SW 1271 (cell line): ENCODE measurements around the gene ITPKC.

Source experiments
- DNase-seq, 2 experiments: peaks; one replicate each; lab custom pipeline; 2025; lab: John Stamatoyannopoulos, UW

The ITPKC gene

GRCh38 chr19:40740747-40741146 is 23.8 kb downstream of the ITPKC start:
- DNase-seq: no peak

GRCh38 chr19:40741527-40742390 is 24.8 kb downstream of the ITPKC start:
- no peak for DNase-seq

- no peak for DNase-seq
These were observed 25.6 kb downstream of the ITPKC start for GRCh38 chr19:40742477-40742876.

GRCh38 chr19:40742886-40743285 is 26.0 kb downstream of the ITPKC start:
- DNase-seq: no peak

GRCh38 chr19:40743926-40744325 is 27.0 kb downstream of the ITPKC start:
- no peak for DNase-seq

GRCh38 chr19:40744554-40745401 is 27.9 kb downstream of the ITPKC start:
- no peak for DNase-seq

GRCh38 chr19:40745402-40745780 is 28.5 kb downstream of the ITPKC start:
- no peak for DNase-seq

- no peak for DNase-seq
These were observed 30.6 kb downstream of the ITPKC start for GRCh38 chr19:40747536-40747935.

- DNase-seq: peak; percentile 92 to 98
These were observed 33.4 kb downstream of the ITPKC start, which contains the start of gene ACTMAP for GRCh38 chr19:40750058-40750873. Gene ACTMAP (minus strand): TSS chr19:40750477. CDS start chr19:40749803, 674 bp downstream.

- DNase-seq: peak; percentile 81 to 94
These were observed 34.1 kb downstream of the ITPKC start, which contains the start of gene SNRPA for GRCh38 chr19:40750874-40751537. Gene SNRPA (plus strand): TSS chr19:40751203. CDS start chr19:40751409, 206 bp downstream.

GRCh38 chr19:40752257-40752781 is 35.4 kb downstream of the ITPKC start:
- DNase-seq: no peak

- DNase-seq: no peak
These were observed 37.8 kb downstream of the ITPKC start for GRCh38 chr19:40754611-40755247.

- no peak for DNase-seq
These were observed 38.3 kb downstream of the ITPKC start for GRCh38 chr19:40755248-40755624.

- DNase-seq: no peak
These were observed 38.9 kb downstream of the ITPKC start for GRCh38 chr19:40755791-40756190.

GRCh38 chr19:40756502-40757110 is 39.7 kb downstream of the ITPKC start:
- no peak for DNase-seq

GRCh38 chr19:40758491-40758890 is 41.6 kb downstream of the ITPKC start:
- DNase-seq: no peak

GRCh38 chr19:40759352-40759751 is 42.4 kb downstream of the ITPKC start:
- no peak for DNase-seq

GRCh38 chr19:40762754-40763470 is 46.0 kb downstream of the ITPKC start:
- DNase-seq: no peak

- no peak for DNase-seq
These were observed 46.6 kb downstream of the ITPKC start for GRCh38 chr19:40763526-40763925.

GRCh38 chr19:40763963-40764362 is 47.1 kb downstream of the ITPKC start:
- no peak for DNase-seq
